ENCODE results near the gene SLC7A1.

DNA sequence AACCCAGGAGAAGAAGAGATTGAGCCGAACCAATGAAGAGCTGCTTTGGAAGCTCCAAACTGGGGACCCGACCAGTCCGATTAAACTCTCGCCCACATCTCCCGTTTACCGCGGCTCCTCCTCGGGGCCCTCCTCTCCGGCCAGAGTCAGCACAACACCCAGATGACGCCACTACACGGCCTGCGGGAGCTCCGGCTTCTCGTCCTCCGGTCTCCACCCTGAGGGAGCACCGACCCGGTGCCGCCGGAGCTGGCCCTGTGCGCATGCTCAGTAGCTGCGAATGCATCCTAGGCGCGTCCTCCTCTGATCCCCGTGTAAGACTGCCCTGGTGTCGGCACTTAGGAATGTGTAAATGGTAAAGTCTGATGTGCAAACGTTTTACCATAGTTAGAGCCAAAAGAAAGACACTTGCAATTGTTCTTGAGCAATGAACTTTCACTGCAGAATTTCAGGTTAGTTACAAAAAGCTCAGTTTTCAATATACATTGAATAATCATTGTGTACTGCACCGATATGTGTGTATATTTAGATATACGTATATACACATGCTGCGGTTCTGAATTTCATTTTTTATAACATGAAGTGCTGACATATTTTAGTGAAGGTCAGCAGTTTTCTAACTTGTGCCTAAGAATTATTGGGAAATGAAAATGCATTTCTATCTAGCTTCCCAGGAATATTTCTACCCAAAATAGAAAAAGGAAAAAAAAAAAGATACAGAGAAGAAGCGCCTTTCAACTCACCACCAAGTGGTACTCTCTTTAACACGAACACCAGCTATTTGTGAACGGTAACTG lies 92.2 kb downstream of the SLC7A1 start:
- TF ChIP-seq, protein P1, sequence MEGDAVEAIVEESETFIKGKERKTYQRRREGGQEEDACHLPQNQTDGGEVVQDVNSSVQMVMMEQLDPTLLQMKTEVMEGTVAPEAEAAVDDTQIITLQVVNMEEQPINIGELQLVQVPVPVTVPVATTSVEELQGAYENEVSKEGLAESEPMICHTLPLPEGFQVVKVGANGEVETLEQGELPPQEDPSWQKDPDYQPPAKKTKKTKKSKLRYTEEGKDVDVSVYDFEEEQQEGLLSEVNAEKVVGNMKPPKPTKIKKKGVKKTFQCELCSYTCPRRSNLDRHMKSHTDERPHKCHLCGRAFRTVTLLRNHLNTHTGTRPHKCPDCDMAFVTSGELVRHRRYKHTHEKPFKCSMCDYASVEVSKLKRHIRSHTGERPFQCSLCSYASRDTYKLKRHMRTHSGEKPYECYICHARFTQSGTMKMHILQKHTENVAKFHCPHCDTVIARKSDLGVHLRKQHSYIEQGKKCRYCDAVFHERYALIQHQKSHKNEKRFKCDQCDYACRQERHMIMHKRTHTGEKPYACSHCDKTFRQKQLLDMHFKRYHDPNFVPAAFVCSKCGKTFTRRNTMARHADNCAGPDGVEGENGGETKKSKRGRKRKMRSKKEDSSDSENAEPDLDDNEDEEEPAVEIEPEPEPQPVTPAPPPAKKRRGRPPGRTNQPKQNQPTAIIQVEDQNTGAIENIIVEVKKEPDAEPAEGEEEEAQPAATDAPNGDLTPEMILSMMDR (IDR thresholded peaks at IDR 0.05; ENCODE audit: insufficient read depth, low read length, poor library complexity, severe bottlenecking) = no peak
- no peak for TF ChIP-seq EZH2phosphoT487 (conservative IDR thresholded peaks at IDR 0.05; ENCODE audit: low read length)
